HG02763 (cell line): ENCODE results near the gene ADGRV1.

ENCODE experiments used
- ATAC-seq: cut with Tn5 transposase; IDR thresholded peaks from one replicate; pipeline ENCODE4 v1.9.1; 2021; ENCODE audit warnings: mild to moderate bottlenecking, moderate library complexity; ENCODE audit not compliant: unreplicated experiment

ADGRV1 gene

DNA sequence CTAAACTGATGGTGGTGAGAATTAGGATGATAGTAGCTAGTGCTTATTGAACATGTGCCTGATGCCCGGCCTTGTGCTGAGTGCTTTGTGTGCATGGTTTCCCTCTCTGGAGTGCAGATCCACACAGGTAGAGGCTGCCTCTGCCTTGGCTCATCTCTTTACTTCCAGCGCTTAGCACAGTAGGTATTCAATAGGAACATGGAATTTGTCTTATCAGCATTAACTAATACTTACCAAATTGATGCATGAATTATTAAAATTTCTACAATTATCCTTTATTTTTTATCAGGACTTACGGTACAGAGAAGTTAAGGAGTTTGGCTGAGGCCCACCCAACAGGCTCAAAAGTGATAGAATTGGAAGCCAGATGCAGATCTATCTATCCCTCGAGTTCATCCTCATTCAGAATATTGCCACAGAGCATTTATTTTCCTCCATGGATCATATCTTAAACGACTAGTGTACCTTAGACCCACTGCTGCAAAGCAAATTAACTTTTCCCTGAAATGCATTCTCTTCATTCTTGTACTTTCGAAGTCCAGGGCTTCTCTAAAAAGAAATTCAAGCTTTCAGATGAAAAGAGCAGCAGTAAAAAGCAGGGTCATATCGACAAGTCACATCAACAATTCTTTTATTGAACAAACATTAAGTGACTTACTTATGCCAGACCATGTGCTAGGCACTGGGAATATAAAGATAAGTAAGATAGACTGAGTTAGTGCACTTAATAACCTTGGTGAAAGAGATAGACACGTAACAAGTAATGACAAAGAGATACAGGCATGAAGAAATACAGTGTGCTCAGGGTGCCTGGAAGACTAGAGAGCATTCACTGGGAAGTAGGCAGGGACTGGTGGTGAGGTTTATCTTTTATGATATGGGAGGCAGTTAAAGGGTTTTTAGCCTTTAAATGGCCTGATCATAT, 534.5 kb downstream of the ADGRV1 start:
- ATAC-seq, result no peak

DNA sequence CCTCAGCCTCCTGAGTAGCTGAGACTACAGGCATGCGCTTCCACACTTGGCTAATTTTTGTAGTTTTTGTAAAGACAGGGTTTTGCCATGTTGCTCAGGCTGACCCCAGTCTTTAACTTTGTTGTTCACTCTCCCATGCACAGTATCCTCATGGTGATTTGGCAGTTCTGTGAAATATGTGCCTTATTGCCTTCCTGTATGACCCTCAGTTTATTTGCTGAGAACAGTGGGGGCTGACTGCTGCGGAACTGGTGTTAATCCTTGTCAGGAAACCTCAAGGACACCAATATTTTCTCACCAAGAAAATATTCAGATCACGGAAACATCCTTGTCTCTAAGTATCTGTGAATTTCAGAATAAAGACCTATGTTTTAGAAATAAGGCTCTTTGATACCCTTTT, 536.7 kb downstream of the ADGRV1 start:
- no peak for ATAC-seq

DNA sequence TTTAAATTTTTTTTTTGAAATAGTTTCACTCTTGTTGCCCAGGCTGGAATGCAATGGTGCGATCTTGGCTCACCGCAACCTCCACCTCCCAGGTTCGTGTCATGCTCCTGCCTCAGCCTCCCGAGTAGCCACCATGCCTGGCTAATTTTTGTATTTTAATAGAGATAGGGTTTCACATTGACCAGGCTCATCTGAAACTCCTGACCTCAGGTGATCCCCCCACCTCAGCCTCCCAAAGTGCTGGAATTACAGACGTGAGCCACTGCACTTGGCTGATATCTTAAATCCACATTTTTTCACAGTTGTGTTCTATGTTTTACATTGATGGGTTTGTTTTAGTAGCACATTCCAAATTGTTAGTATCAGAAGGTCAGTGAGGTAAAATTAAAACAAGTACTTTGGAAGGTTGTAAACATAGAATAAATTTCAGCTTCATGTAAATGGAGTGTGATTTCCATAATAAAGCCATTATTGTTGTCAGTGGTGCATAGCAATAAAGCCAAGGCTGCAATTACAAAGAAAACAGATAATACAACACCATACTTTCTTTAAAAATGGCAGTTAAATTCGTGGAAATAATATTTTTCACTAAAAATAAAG, 537.3 kb downstream of the ADGRV1 start:
- no peak for ATAC-seq

DNA sequence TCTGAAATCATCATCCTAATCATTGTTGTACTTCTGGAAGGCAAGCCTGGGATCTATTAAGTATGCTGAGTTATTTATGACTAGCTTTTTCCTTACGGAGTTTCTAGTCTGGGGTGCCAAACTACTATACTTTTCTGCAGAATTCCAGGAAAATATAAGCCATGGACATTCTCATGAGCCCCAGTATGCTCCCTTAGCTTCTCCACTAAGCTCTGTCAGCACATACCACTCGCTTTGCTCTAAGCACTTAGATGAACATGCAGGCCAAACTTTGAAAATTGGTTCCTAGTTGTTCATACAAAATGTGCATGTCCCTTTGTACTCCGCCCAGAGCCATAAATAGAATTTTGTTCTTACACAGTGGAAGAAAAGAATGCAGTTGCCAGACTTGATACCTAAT, 539.9 kb downstream of the ADGRV1 start:
- no peak for ATAC-seq

DNA sequence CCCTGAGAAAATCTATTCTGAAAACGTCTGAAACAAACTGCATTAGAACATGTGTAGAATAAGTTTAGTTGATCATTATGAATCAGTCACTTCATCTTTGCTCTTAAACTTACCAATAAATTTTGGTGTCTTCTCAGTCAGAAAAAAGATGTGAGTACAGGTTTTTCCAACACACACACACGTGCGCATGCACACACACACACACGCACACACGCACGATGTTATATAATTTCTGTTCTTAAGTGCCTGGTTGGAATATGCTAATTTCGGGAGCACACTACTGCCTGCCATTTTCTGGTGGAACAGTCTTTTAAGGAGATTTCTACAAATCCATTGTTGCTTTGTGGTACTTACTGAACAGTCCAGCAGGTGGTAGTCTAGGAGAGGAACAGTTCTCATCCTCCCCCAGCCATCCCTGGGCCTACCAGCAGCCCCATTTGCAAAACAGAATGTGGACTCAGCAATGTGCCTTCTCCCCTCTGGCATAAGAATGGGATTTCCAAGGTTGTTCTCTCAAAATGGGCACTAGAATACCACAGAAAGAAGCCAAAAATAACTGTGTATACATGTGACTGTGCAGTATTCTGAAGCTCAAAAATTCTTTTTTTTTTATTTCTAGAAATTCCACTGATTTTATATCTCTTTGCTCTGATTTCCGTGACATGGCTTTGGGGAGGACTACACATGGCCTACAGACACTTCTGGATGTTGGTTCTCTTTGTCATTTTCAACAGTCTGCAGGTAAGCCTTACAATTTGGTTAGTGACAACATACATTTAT, 543.2 kb downstream of the ADGRV1 start:
- peak; percentile 90 for ATAC-seq

DNA sequence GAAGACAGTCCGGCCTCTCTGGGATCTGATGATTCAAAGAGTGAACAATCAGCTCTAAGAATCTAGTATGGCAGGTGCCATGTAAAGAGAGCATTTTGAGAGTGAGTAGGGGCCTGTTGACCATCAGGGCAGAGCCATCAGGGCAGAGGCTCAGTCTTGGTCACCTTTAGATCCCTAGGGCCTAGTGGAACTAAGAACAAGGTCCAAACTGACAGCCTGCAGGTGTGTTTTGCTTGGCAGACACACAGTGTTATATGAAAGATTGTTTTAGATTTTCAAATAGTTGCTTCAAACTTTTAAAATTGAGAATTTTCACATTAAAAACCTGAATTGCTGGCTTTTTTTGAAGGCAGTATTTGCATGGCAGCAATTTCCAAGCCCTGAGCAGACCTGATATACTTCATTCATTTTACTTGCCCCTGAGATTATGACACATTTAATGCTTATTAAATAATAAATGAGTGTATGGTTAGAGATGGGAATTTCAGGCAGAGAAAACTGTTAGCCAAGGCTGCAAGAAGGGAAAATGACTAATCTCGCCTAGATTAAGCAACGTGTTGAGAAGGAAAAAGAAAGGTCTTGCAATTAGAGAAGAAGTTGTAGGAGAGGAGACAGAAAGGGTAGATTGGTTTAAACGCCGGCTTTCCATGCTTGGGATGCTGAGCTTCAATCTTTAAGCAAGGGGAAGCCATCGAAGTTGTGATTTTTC, 544.9 kb downstream of the ADGRV1 start:
- ATAC-seq, result no peak

DNA sequence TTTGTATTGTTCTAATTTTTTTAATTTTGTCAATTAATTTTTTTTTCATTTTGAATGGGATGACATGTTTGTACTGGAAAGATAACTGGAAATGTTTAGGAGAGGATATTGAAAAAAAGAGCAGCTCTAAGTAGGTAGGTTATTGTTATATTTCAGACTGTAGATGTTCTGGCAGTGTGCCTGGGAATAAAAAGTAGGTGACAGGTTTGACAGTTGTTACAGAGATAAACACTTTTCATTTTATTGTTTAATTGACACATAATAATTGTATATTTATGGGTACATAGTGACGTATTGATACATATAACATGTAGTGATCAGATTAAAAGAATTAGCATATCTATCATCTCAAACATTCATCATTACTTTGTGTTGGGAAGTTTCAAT, 545.5 kb downstream of the ADGRV1 start:
- ATAC-seq, result no peak

DNA sequence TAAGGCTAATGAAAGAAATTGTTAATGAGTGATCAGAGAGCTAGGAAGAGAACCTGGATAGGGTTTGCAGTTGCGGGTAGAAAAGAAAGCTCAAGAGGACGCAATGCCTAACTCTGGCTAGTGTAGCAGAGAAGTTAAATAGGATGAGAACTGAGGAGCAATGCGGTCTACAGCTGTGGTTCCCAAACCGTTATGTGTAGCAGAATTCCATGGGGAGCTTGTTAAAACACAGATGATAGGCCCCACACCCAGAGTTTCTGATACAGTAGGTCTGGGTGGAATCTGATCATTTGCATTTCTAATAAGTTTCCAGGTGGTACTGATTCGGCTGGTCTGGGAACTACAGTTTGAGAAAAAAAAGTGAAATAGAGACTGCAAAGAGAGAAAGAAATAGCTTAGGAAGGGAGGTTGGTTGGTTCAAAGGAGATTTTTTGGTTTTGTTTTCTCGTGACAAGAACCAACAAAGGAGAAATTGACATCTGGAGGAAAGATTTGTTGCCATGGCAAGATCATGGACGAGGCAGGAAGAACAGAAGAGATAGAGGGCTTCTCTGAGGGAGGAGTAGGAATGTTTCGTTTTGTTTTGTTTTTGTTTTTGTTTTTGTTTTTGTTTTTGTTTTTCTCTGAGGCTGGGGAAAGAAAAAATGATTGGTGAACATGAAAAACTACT, 548.4 kb downstream of the ADGRV1 start:
- no peak for ATAC-seq

DNA sequence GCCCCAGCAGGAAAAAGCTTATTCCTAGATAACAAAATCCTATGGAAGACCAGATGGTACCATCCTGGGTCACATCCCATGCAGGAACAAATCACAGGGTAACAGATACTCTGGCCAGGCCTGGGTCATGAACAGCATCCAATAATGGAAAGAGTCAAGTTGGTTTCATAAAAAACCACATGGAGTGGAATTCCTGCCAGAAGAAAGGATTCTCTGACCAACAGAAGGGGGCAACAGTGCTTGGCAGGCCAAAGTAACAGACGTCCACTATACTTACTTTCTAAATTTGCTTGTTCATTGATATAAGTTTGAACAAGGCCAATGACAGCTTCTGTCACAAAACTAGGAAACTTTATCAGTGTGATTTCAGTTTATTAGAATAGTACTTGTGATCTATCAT, 551.0 kb downstream of the ADGRV1 start:
- ATAC-seq, result no peak

DNA sequence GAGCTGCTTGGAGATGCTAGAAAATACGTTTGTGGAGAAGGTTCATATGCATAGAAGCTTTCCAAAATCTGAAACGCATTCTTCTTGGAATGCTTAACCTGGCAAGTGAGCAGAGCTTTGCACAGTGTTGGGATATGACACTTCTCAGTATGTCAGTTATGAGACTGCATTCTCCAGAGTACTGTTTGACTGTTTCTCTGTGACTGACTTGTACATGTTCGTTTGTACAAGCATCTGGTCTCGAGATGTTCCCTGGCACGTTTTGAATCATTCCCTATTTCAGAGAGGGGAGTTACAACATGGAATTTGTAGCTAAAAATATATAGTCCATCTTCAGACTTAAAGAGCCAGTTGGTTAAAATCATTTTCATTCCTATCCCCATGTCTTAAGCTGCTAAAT, 552.1 kb downstream of the ADGRV1 start:
- ATAC-seq, result no peak

DNA sequence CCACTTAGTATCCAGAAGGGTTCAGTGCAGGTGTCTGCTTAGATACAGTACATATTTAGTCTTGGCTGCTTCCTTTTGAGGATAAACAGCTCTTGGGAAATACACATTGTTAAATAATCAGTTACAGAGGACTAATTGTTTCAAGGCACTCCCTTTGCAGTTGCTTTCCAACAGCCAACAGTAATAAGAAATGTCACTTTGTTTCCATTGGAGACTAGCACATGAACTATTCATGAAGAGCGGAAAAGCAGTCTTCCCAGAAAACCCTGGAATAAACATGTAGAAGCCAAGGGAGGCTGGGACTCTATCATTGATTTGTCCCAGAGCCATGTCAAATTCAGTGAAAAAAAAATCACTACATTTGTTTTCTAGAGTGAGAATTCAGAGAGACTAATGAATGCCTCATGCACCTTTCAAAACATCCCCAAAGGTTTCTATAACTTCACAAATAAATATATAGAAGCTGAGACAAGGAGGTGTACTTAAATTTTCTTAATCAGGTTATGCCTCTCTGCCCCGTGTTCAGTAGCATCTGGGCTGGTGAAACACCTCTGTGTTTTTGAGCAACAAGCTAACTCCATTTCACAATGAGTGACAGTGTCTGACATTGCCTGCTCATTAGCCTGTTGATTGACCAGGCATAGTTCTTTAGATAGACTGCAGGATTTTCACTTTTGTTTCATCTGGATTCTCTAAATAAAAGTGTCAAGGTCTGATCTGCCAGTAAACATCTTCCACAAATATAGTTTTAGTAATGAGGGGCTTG, 553.1 kb downstream of the ADGRV1 start:
- no peak for ATAC-seq

DNA sequence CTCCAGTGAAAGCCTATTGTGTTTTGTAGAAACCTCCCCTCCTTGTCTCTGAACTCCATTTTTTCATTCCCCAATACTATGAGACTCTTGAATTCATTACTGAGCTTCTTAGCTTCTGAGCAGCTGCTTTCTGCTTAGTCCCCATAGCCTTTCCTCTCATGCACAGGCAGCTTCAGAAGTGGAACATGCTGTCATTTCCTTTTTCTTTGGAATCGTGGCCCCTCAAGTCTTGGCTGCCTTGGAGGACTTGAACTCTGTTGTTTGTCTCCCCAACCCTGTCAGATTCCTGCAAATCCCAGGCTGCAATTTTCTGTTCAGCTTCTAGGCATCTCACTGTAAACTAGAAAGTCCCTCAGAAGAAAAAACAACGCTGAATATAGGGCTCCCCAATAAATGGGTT, 556.1 kb downstream of the ADGRV1 start:
- ATAC-seq, result no peak

DNA sequence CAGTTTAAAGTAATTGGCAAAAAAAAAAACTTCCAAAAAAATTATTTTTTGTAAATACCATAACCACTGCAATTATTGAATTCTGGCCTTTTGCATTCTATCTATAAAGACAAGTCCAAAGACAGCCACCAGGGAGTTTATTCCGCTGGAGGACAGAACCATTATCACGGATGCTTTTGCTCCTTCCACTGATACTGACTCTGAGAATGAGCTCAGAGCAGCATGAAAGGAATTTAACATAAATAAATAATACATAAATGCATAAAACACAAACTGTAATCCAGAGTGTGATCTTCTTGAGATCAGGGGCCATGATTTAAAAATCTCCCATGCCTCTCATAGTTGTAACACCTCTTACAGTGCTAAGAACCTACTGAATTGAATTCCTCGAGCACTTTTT, 559.8 kb downstream of the ADGRV1 start:
- no peak for ATAC-seq

DNA sequence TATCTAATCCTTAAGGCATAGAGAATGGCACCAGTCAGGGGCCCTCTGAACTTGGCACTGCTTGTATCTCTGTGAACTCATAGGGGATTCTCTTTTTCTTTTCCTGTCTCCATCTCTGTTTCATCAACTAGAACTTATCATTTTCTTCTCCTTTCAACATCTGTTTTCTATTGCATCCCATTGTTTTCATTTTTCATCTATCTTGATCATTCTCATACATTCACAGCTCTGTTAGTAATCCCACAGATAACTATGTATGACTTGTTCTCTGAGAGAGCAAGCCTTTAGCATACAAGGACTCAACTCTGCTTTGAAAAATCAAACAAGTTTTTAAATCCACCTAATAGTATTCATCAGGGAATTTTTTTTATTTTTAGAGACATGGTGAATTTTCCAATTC, 560.2 kb downstream of the ADGRV1 start:
- ATAC-seq, result no peak

DNA sequence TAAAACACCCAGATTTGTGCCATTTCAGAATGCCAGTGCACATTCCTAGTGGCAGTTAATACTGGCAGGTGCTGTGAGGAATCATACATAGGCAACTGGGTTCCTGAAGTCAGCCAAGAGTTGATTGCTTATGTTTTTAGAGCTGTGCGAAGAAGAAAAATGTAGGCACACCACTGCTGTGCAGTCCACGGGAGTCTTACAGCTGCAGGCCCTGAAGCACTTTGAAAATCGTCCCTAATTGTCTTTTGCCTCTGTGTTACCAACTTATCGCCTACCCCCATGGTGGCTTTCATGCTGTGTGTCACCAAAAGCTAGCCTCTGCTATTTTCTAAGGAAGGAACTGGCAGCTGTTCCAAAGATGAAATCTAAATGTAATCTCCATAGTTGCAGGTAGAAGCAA, 560.6 kb downstream of the ADGRV1 start:
- ATAC-seq, result no peak

DNA sequence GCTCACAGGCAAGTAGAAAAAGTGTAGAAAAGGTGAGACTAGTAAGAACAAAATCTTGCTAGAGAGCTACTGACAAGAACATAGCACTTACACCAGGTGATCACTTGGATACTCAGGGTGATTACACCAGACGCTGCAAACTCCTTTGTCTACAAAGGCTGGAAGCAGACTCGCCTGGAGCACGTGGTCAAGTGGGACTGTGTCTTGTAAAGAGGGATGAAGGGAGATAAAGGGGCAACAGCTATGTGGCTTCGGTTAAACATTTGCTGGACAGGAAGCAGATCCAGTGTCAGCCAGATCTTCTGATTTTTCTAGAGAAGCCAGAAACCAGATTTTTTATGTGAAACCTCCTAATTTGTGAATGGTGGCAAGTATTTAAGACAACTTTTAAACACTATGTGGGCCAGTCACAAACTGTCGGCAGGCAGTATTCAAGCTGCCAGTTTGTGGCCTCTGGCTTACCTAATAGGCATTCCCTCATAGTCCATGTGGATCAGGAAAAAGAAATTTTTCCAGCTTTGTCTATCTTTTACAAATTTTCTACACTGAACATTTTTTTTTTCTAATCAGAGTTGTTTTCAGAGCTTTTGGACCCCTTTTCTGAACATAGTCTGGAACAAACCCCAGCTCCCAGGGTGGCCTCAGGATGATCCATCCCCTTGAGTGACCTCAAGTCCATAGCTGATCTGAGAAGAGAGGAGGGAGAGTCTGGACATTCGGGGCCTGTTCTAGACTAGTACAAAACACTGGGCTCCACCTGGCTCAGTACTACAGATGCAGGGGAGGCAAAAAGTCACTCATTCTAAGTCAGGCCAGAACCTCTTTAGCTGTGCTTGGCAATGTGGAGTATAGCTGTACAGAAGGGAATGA, 561.6 kb downstream of the ADGRV1 start:
- ATAC-seq, result no peak

DNA sequence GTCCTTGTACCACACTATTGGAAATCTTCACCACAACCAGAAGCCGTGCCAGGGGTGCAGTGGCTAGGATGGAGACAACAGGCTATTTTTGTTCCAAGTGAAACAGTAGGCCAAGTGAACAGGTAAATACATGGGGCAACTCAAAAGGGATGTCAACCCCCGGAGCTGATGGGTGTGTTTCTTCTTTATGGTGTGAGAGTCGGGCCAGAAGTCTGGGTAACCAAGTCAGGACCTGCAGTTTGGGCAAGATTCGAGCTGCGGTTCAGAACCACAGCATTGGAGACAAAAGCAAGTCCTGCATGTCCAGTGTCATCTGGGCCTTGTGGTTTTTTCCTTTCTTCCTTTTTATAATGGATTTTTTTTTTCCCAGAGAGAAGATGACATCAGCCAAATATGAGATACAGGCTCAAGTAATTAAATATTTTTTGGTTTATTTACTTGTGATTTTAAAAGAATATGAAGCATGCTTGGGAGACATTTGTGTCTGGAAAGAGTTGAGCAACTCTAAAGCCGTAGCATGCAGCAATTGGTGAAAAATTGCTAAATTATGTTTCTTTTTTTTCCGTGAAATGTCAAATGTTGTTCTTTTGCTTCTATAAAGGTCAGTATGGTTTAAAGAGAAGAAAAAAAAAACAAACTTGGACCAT, 562.9 kb downstream of the ADGRV1 start:
- ATAC-seq, result no peak

DNA sequence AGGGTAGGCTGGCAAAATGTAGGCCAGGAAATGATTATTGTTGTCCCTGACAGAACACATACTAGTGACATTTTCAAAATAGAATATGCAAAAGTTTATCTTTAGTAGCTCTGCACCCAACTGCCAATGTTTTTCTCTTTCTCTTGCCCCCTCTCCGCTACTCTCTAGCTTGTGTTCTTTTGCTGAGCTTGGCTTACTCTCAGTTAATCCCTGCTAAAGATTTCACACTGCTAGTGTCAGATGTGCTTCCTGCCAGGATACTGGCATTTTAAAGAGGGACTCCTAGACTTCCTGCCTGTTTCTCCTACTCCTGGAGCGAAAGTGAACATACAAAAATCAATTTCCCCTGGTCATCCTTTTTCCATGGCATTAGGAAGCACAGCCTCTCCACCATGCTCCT, 564.1 kb downstream of the ADGRV1 start:
- no peak for ATAC-seq
